ENCODE results near the gene CDR2L.
"Not testable (repeated sequence)": the region's sequence is repeated elsewhere in the genome, so short reads cannot be mapped to it uniquely, and the experiment has no call there.

Gene CDR2L

DNA sequence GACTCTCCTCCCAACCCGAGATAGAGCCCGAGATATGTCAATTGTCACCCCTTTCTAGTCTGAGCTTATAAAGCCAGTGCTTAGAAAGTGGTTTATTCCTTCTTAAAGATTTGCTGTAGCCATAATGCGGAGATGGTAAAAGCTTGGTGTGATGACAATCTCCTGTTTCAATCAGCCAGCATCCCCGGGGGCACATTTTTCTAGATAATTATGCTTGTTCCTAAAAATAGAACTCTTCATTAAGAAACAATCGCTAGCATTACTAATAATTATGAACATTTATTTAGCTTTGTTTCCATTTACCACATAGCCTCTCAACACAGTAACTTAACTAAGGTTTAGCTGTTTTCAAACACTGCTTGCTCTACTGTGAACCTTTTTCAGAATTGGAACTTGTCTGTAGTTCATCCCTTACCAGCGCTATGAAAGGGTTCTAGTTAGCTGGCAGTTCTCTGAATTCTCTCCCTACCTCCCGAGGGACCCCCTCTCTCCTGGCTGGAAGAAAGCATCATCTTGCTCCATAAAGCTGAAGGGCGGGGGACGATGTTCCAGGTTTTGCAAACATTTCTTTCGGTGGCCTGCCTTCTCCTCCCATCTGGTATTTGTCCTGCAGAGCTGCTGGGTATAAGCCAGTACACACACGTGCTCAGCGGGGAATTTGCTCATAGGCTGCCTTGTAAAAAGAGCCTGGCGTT is 24.1 kb downstream of the CDR2L start:
- no peak for DNase-seq

DNA sequence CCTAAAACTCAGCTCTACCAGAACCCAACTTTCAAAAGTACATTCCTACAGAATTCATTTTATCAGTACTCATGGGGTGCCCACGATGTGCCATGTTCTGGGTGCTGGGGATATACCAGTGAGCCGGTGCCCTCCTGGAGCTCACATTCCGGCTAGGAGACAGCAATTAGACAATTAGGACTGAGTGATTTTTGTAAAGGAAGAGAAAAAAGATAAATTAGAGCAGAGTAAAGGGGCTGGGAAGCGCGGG is 24.6 kb downstream of the CDR2L start:
- no peak for DNase-seq

DNA sequence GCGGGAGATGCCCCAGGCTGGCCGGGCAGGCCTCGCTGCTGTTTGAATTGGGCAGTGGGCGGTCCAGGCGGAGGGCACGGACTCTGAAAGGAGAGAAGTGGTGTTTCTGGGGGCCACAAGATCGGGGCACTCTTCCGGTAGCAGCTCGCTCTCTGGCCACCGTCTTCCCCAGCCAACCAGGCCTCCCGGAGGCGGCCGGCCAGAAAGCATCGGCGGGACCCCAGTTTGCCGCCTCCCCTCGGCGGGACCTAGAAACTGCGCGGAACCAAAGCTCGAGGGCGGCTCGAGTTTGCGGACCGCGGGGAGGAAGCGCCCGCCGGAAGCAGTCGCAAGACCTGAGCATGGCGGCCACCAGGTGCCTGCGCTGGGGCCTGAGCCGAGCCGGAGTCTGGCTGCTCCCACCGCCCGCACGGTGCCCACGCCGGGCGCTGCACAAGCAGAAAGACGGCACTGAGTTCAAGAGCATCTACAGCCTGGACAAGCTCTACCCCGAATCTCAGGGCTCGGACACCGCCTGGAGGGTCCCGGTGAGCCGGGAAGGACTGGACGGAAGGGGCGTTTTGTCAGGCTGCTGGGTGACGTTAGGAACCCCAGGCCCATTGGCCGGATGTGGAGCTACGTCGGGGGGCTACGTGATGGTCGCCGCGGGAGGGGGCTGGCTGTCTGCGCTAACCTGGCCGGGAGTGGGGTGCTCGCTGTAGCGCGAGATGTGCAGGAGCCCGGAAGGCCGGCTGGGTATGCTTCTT is 25.1 kb downstream of the CDR2L start, which contains the start of gene MRPL58:
MRPL58 (plus strand) TSS at position 325 of the 746 bp plus-strand sequence; CDS start at position 342, 17 bp downstream.
- peak; percentile 67 for DNase-seq

DNA sequence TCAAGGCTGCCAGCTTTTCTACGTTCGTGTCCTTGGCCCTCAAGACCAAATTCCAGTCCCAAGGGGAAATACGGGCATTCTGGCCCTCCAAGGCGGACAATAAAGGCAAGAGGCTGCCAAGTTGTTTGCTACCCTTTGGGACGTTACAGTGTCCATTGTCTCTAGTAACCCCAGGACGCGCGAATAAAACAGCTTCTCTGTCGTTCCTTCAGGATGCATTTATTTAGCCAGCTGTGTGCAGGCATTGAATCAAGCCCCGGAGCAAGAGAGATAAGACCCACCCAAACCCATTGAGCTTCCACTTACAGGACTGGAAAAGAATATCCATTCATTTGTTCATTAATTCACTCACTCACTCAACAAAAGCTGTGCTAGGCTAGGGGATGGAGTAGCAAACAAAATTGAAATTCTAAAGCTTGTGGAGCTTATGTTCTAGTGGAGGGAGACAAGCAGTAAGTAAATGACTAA is 25.7 kb downstream of the CDR2L start:
- peak; percentile 56 for DNase-seq

DNA sequence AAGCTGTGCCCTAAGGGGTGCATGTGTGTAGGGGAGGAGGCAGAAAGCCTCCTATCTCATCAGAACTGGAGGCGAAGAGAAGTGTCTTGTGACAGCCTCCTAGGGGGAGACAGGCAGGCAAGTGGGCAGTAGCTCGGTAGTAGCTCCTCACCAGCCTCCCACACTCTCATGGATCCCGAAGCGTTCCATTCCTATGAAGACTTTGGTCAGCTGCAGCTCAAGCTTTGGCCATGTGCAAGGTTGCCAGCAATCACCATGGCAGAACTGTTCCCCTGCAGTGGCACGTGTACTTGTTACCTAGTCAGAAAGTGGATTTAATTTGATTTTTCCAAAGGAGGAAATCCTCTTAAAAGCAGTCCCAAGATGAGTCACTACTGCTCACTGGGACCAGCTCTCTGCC is 31.7 kb downstream of the CDR2L start:
- DNase-seq, result no peak

DNA sequence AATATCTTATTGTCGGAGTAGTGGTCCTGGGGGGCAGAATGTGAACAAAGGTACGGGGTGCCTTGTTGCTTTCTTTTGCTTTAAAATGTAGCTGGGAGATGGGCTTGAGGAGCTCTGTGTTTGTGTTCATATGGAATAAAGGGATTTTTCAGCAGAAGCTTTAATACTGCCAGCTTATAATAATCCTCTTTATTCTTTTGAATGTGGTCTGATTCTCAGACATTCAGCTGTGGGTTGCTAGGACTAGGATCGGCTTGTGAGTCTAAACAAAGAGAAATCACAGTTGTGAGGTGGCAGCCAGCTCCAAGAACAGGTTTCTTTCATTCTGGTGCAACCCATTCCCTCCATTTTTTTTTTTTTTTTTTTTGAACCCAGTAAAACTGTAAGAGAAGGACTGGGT is 32.3 kb downstream of the CDR2L start:
- DNase-seq, result no peak

DNA sequence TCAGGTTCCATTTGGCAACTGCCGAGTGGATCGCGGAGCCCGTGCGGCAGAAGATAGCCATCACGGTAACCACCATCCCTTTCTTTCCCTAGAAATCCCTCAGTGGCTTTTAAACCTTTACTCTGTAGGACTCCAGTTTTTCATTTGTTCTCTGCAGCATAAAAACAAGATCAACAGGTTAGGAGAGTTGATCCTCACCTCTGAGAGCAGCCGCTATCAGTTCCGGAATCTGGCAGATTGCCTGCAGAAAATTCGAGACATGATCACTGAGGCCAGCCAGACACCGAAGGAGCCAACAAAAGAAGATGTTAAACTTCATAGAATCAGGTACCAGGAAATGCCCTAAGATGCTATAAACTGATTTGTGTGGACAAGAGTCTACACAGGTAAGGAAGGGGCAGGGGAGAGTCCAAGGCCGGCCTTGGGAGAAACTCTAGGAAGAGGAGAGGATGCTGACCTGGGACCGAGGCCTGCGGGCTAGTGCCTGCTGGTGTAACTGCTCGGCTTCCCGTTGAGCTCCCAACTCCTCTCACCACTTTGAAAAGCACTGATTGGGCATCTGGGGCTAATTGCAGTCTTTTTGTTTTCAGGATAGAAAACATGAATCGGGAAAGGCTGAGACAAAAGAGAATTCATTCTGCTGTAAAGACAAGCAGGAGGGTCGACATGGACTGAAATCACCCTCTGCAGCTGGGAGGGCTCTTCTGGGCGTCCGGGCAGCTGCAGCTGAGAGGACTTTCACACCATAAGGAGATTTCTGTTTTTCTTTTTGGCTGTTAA is 33.1 kb downstream of the CDR2L start:
- DNase-seq, result no peak

DNA sequence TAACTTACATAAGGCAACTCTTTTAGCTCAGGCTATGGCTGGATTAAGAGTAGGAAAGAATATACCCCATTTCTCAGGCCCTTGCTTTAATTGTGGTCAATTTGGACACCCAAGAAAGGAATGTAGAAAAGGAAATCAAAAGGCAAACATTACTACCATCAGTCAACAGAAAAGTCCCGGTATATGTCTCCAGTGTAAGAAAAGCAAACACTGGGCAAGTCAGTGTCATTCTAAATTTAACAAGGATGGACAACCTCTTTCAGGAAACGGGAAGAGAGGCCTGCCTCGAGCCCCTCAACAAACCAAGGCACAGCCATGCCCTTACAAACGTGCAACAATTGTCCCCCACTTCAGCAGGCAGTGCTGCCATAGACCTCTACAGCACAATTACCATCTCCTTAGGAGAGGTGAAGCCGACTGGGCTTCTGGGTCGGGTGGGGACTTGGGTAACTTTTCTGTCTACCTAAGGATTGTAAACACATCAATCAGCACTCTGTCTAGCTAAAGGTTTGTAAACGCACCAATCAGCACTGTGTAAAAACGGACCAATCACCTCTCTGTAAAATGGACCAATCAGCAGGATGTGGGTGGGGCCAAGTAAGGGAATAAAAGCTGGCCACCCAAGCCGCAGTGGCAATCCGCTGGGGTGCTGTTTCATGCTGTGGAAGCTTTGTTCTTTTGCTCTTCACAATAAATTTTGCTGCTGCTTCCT is 37.4 kb downstream of the CDR2L start:
- peak; percentile 81 for DNase-seq

DNA sequence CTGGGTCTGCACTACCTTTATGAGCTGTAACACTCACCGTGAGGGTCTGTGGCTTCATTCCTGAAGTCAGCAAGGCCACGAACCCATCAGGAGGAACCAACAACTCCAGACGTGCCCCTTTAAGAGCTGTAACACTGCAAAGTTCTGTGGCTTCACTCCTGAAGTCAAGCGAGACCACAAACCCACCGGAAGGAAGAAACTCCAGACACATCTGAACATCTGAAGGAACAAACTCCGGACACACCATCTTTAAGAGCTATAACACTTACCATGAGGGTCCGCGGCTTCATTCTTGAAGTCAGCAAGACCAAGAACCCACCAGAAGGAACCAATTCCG is 37.9 kb downstream of the CDR2L start:
- DNase-seq, result peak; percentile 81

DNA sequence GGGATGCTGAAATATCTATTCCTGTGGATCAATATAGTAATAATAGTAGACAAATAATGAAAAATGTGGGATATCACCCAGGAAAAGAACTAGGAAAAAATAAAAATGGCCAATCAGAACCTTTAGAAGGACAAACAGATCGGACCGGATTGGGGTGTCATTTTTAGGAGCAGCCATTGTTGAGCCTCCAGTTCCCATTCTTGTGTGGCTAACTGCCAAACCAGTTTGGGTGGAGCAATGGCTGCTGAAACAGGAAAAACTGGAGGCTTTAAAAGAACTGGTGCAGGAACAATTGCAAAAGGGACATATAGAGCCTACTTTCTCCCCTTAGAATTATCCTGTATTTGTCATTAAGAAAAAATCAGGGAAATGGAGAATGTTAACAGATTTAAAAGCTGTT is 39.2 kb downstream of the CDR2L start:
- not testable (repeated sequence) for DNase-seq

DNA sequence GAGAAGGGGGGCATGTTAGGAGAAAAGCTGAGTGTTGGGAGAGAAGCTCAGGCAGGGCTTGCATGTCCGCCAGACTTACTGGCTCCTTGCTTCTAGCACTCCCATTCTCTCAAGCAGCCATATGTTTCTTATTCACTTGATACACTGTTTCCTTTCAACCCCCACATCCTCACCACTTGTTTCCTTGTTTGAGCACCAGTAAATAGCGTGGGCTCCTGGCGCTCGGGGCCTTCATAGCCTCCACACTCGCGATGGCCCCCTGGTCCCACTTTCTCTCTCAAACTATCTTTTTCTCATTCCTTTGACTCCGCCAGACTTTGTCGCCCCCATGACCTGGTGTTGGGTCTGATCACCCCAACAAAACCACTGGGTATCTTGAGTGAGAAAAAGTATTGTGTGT is 42.7 kb downstream of the CDR2L start:
- no peak for DNase-seq

DNA sequence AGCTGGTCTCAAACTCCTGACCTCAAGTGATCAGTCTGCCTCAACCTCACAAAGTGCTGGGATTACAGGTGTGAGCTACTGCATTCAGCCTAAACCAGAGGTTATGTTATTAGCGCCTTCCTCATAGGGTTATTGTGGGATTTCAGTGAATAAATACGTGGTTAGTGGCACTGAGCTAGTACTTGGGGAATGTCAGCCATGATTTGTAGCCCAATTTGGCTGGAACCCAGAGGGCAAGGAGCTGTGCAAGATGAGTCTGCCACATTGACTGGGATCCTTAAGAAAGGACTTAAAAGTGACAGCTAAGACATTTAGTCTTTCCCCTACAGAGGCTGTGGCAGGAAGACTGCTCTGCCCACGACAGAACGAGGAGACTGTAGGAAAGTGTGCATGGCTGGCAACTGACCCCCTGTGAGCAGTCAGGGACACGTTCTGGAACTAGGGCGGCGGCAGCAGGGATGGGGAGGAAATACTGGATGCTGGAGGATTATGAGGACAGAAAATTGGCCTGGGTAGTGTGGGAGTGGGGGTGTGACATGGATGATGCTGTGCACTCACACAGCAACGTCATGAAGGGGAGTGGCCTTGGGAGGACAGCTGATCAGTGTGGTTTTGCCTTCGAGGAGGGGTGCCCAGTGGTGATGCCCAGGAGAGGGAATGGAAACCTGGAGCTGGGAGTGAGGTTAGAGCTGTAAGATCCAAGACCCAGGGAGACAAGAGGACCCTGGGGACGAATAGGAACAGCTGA is 44.7 kb downstream of the CDR2L start:
- no peak for DNase-seq

DNA sequence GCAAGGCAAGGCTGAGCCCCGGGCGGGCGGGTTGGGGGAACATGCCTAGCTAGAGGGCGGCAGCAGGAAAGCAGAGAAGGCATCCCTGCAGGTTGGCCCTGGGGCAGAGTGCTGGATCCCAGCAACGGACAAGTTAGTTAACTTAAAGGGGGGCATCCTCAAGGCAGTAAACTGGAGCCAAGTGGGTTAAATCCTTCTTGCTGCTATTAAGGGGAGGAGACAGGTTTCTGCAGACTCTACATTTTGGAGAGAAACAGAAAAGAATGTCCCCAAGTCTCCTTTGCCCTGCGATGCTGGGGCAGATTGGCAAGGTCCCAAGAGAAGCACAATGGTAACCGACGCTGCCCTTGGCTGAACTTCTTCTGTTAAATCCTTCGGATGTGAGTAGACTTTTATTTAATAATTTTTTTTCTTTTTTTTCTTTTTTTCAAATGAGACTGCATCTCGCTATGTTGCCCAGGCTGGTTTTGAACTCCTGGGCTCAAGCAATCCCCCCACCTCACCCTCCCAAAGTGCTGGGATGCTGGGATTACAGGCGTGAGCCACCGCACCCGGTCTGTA is 45.4 kb downstream of the CDR2L start:
- DNase-seq, result no peak

DNA sequence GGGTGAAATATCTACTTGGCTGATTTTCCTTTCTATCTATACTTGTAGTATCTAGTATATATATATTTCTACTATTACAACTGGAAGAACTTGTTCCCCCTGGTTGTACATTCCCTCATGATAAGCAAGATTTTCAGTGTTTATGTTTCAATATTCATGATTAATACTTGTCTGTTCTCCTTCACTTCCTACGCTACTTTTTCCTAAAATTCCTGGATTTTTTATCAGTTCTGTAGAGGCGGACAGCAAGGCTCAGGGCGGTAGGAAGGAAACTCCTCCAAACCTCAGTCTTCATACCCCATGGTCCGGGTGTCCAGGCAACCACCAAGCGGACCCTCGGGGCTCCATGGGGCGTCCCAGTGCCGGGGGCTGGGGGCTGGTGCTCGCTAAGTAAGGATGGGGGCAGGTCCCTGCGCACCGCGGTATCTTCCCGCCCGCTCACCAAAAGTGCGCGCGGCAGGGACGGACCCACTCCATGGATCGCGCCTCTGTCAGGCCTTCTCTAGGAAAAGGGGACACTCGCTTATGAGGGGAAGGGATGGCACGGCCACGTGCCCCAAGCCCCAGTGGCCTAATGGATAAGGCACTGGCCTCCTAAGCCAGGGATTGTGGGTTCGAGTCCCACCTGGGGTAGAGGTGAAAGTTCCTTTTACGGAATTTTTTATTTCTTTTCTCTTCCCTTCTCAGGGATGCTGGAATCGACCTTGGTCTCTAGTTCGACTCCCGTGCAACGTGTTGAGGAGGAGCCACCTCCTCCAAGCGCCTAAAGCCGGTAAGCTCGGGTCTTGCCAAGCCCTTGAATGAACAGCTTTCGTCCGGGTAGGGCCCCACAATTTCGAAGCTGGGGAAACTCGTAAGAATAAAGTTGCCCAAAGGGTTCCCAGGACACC is 46.2 kb downstream of the CDR2L start:
- DNase-seq, result peak; percentile 96

DNA sequence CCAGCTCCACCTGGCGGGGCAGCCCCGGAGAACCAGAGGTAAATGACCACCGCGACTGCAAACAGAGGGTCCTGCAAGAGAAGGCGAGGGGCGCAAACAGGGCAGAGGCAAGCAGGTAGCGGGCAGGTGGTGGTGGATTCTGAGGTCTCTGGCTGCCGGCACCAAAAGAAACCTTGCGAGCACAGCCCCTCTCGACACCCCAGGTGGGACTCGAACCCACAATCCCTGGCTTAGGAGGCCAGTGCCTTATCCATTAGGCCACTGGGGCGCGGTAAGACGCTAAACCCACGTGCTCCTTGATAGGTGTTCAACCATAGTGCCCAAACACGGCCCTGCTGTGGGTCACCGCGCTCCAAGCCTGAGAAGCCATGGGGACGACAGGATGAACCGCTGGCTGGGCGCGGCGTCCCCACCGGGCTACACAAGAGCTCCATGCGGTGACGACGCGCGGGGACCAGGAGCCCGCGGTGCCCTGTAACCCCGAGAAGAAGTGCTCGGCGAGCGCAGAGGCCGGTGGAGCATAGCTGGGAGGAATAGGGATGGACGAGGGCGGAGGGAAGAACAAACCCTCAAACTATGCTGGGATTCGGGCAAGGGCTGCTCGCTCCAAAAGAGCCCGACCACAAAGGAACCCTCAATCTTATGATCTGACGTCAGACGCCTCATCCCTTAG is 46.9 kb downstream of the CDR2L start:
- peak; percentile 97 for DNase-seq

DNA sequence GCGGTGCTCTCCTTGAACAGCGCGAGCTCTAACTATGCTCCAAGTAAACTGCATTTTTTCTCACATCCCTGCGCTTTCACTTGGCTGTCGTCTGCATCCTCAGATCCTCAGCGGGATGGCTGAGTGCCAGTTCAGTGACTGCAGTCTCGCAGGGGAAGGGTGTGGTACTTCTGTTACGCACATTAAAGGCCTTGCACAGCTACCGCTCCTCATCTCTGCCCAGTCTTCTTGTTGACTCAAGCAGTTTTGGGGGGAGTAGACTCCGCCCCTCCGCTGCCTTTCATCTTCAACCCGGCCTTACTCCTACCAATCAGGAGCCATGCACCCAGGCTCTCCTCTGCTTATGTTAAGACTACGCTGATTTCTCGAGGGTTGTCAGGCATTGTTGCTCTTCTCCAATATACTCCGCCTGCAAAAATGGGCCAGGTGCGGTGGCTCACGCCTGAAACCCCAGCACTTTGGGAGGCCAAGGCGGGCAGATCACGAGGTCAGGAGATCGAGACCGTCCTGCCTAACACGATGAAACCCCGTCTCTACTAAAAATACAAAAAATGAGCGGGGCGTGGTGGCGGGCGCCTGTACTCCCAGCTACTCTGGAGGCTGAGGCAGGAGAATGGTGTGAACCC is 49.3 kb downstream of the CDR2L start:
- DNase-seq, result no peak

DNA sequence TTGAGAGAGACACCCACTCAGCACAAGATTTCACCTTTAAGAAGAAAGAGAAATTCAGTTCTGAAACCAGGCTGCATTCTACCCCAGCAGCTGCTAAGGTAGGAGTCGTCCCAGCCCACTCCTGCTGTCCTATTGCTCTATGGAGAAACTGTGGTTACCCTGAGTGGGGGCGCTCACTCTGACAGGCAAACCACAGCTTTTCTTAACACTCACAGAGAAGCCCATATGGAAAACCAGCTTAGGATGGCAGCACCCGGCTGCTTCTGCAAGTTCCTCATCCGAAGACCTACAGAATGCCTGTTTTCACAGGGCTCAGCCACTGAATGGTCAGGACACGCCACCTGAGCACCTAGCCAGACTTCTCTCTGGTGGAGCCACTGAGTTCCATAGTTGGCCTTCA is 51.8 kb downstream of the CDR2L start:
- no peak for DNase-seq

DNA sequence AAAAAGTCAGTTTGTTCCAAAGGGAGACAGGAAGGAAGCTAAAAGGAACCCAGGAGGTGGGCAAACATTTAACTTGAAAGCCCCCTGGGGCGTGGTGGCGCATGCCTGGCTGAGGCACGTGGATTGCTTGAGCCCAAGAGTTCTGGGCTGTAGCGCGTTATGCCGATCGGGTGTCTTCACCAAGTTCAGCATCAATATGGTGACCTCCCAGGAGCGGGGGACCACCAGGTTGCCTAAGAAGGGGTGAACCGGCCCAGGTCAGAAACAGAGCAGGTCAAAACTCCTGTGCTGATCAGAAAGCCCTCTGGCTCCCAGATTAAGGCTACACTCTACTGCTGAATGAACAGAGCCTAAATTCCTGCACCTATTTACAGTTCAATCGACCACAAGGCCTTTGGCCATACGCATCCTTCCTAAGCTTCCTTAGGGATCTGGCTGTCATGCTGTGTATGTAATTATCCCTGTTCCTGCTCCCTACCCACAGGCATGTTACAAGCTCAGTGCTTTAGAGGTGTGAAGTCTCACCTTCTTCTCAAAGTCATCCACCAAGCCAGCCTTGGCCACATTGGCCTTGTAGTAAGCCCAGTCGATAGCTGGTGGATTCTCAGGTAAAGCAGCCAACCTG is 54.3 kb downstream of the CDR2L start:
- DNase-seq, result no peak

DNA sequence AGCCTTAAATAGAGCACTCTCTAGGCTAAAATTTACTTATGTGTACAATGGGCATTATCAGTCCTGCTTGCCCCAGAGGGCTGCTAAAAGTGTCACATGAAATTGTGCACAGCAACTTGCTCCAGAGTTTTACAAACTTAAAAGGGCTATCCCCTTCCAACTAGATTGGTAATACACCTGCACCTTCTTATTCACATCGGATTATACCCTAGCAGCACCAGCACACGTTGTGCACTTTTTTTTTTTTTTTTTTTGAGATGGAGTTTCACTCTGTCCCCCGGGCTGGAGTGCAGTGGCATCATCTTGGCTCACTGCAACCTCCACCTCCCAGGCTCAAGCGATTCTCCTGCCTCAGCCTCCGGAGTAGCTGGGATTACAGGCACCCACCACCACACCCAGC is 56.4 kb downstream of the CDR2L start:
- not testable (repeated sequence) for DNase-seq

DNA sequence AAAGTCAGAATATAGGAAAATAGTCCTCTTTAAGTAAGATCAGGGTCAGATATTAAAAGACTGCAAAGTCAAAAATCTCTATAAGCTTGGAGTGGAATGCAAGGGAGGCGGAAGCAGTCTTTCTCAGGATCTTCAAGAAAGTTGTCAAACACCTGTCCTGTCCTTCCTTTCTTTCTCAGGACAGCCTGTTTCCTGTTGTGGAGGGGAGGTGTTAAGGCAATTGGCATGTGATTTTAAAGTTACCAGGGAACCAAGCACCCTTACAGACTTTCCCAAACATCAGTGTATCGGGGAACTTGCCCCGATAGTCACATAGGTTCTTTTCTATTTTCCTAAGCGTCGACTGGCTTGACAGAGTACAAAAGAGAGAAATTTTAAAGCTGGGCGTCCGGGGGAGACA is 57.3 kb downstream of the CDR2L start:
- no peak for DNase-seq

All from KG1 (cell line).